GM19239 (cell line): ENCODE results near the gene ZCWPW1.
A peak's percentile ranks its signal among the peaks of the same experiment; 100 is the strongest.
"Not testable (repeated sequence)": the region's sequence is repeated elsewhere in the genome, so short reads cannot be mapped to it uniquely, and the experiment has no call there.

Experiments
- DNase-seq: peaks from one replicate; pipeline ENCODE4 v3.0.0; 2011; ENCODE audit warnings: low spot score; ENCODE audit not compliant: insufficient read length
- FAIRE-seq: peaks from 2 replicates; lab custom pipeline; 2011; peaks lifted over from hg19 to GRCh38; lab: Jason Lieb, UNC

Gene ZCWPW1

GRCh38 chr7:100363797-100364196, 64.7 kb downstream of the ZCWPW1 start:
- not testable (repeated sequence) for DNase-seq, FAIRE-seq

DNA sequence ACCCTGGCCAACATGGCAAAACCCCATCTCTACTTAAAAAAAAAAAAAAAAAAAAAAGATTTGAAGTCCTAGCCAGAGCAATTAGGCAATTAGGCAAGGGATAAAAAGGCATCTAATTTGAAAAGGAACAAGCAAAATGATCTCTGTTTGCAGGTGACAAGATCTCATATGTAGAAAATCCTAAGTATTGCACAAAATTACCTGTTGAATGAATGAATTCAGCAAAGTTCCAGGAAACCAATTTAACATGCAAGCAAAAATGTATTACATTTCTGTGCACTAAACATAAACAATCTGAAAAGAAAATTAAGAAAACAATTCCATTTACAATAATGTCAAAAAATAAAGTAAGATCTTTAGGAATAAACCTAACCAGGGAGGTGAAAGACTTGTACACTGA, 65.4 kb downstream of the ZCWPW1 start:
- FAIRE-seq = no peak
- DNase-seq = no peak

DNA sequence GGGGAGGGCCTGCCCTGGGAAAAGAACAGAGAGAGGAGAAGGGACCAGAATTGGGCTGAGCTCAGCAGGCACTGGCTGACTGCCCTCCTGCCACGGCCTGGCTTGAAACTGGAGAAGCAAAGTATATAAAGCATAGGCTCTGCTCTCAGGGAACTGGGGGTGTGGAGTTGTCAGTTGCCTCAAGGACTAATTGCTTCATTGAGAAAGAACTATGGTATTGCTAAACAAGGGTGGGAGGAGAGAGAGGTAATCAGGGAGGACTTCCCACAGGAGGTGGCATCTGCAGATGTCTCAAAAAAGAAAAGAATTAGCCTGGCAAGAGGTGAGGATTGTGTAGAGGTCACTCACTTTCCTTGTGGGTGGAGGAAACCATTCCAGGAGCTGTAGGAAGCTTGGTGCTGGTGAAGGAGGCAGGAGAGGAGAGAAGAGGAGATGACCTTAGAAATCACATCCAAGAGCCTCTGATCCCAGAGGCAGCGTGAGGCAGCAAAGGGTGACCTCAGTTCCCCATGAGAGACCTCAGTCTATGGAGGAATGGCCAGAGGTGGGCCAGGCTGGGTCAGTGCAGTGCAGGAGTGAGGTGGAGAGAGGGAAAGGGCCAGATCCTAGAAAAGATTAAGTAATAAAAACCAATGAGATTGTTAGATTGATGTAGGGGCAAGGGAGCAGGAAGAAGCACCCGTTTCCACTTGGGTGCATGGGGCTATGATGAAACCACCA, 68.2 kb downstream of the ZCWPW1 start:
- DNase-seq (no peak), FAIRE-seq (no peak)

- no peak for FAIRE-seq
- no peak for DNase-seq
Observed at GRCh38 chr7:100358857-100359212, 69.7 kb downstream of the ZCWPW1 start.

DNA sequence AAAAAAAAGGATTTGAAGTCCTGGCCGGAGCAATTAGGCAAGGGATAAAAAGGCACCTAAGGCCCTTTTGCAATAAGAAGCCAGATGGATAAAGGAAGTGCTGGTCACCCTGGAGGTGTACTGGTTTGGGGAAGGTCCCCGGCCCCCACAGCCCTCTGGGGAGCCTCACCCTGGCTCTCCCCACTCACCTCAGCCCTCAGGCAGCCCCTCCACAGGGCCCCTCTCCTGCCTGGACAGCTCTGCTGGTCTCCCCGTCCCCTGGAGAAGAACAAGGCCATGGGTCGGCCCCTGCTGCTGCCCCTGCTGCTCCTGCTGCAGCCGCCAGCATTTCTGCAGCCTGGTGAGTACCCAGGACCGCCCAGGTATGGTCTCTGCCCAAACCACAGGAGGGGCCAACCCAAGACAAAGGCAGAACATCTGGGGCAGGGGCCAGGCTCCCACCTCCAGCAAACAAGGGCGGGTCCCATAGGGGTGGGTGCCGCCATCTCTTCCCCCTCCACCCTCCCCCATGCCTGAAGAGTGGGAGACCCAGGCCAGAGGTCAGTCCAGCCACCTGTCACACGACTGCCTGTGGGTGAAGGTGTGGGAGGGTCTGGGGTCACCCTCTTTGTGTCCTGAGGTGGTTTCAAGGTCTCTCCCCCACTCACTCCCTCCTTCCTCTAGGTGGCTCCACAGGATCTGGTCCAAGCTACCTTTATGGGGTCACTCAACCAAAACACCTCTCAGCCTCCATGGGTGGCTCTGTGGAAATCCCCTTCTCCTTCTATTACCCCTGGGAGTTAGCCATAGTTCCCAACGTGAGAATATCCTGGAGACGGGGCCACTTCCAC, 70.3 kb downstream of the ZCWPW1 start, which contains the start of gene PILRB:
PILRB (plus strand) TSS at position 91 of the 830 bp plus-strand sequence; CDS start at position 277, 186 bp downstream.
- DNase-seq (no peak), FAIRE-seq (peak; percentile 94)

GRCh38 chr7:100357131-100357561, 71.4 kb downstream of the ZCWPW1 start:
- DNase-seq (no peak), FAIRE-seq (no peak)

- FAIRE-seq = no peak
- no peak for DNase-seq
Observed at GRCh38 chr7:100356416-100357068, 72.0 kb downstream of the ZCWPW1 start.

GRCh38 chr7:100353685-100354330, 74.7 kb downstream of the ZCWPW1 start:
- DNase-seq (no peak), FAIRE-seq (no peak)

DNA sequence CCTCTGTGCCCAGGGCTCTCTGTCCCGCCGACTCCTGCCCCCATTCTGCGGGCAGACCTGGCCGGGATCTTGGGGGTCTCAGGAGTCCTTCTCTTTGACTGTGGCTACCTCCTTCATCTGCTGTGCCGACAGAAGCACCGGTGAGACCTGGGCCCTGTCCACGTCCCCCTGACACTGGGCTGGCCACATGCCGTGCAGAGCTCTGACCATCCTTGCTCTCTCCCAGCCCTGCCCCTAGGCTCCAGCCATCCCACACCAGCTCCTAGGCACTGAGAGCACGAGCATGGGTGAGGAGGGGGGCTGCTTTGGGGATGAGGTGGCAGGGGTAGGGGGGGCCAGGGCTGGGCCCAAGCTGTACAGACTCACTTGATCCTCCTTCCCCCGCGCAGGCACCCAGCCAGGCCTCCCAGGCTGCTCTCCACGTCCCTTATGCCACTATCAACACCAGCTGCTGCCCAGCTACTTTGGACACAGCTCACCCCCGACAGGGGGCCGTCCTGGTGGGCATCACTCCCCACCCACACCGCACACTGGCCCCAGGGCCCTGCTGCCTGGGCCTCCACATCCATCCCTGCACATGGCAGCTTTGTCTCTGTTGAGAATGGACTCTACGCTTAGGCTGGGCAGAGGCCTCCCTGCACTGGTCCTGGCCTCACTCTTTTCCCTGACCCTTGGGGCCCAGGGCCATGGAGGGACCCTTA, 75.4 kb downstream of the ZCWPW1 start:
- DNase-seq (no peak), FAIRE-seq (no peak)

- DNase-seq = not testable (repeated sequence)
- FAIRE-seq = peak; percentile 93
Observed at GRCh38 chr7:100352230-100352781, 76.2 kb downstream of the ZCWPW1 start.

GRCh38 chr7:100351657-100352058, 76.8 kb downstream of the ZCWPW1 start:
- DNase-seq (no peak), FAIRE-seq (no peak)
